ENCODE results near the gene DPF3. TPM values are rescaled to one million over a fixed set of nuclear protein-coding genes. Genes with fewer than 3 reads are reported as not detected.

Gene DPF3
- total RNA-seq, 2 experiments from 2014 or later = 0.27 to 0.31 TPM

GRCh38 chr14:72613231-72613974 is 280.5 kb downstream of the DPF3 start:
- Histone ChIP-seq H3K4me1 (ENCODE audit: insufficient read depth, low read length) (no peaks in the 10 kb centered on the region), H3K9me3 (ENCODE audit: control insufficient read depth in 1 of 2, insufficient read depth in 1 of 2, low read length in 2 of 2) (peaks cover 0 to 6% of the 10 kb centered on the region in 2 experiments), H3K27me3 (ENCODE audit: control insufficient read depth in 1 of 2, insufficient read depth in 2 of 2, low read length in 2 of 2) (no peaks in the 10 kb centered on the region), H3K27ac (ENCODE audit: low read depth in 1 of 2, low read length in 2 of 2) (no peak overlapping the region), H3K4me3 (ENCODE audit: low read length) (no peak overlapping the region), H3K36me3 (ENCODE audit: insufficient read depth, low read length) (no peaks in the 10 kb centered on the region)
- H3K36me3 Mint-ChIP-seq (ENCODE audit: low read depth) = no peaks in the 10 kb centered on the region
- CTCF ChIA-PET = no interaction called here
- intact Hi-C loops (cut with DNase I, micrococcal nuclease) = no loop called here
- no peak overlapping the region for H3K4me3 Mint-ChIP-seq
- H3K27me3 Mint-ChIP-seq = no peaks in the 10 kb centered on the region
- no peak overlapping the region for H3K27ac Mint-ChIP-seq
- no peak for TF ChIP-seq CTCF (IDR thresholded peaks at IDR 0.05)
- no peaks in the 10 kb centered on the region for H3K9me3 Mint-ChIP-seq
- no peaks in the 10 kb centered on the region for H3K4me1 Mint-ChIP-seq (ENCODE audit: low read depth)
- POLR2A ChIA-PET = no interaction called here
- DNase-seq (no peak), ATAC-seq (ENCODE audit: poor library complexity) (no peak)

- Histone ChIP-seq H3K4me1 (ENCODE audit: insufficient read depth, low read length) (no peaks in the 10 kb centered on the region), H3K27me3 (ENCODE audit: control insufficient read depth in 1 of 2, insufficient read depth in 2 of 2, low read length in 2 of 2) (no peaks in the 10 kb centered on the region), H3K36me3 (ENCODE audit: insufficient read depth, low read length) (no peaks in the 10 kb centered on the region), H3K9me3 (ENCODE audit: control insufficient read depth in 1 of 2, insufficient read depth in 1 of 2, low read length in 2 of 2) (peaks cover 0 to 6% of the 10 kb centered on the region in 2 experiments), H3K27ac (ENCODE audit: low read depth in 1 of 2, low read length in 2 of 2) (no peak overlapping the region), H3K4me3 (ENCODE audit: low read length) (no peak overlapping the region)
- CTCF ChIA-PET = no interaction called here
- no peak overlapping the region for H3K4me3 Mint-ChIP-seq
- H3K27me3 Mint-ChIP-seq = no peaks in the 10 kb centered on the region
- intact Hi-C loops (cut with DNase I, micrococcal nuclease) = no loop called here
- no peaks in the 10 kb centered on the region for H3K4me1 Mint-ChIP-seq (ENCODE audit: low read depth)
- no peak overlapping the region for H3K27ac Mint-ChIP-seq
- H3K9me3 Mint-ChIP-seq = no peaks in the 10 kb centered on the region
- ATAC-seq (ENCODE audit: poor library complexity) = no peak
- DNase-seq = no peak
- POLR2A ChIA-PET = no interaction called here
- no peak for TF ChIP-seq CTCF (IDR thresholded peaks at IDR 0.05)
- no peaks in the 10 kb centered on the region for H3K36me3 Mint-ChIP-seq (ENCODE audit: low read depth)
These were observed 281.9 kb downstream of the DPF3 start for GRCh38 chr14:72612041-72612440.

GRCh38 chr14:72611506-72611905 is 282.4 kb downstream of the DPF3 start:
- peaks cover 0 to 6% of the 10 kb centered on the region in 2 experiments for H3K9me3 ChIP-seq (ENCODE audit: control insufficient read depth in 1 of 2, insufficient read depth in 1 of 2, low read length in 2 of 2)
- no peaks in the 10 kb centered on the region for H3K4me1 ChIP-seq (ENCODE audit: insufficient read depth, low read length)
- Mint-ChIP-seq H3K9me3 (no peaks in the 10 kb centered on the region), H3K36me3 (ENCODE audit: low read depth) (no peaks in the 10 kb centered on the region), H3K4me3 (no peak overlapping the region), H3K27ac (no peak overlapping the region), H3K4me1 (ENCODE audit: low read depth) (no peaks in the 10 kb centered on the region), H3K27me3 (no peaks in the 10 kb centered on the region)
- no peak for TF ChIP-seq CTCF (IDR thresholded peaks at IDR 0.05)
- DNase-seq = no peak
- CTCF ChIA-PET = no interaction called here
- H3K4me3 ChIP-seq (ENCODE audit: low read length) = no peak overlapping the region
- POLR2A ChIA-PET = no interaction called here
- no peak overlapping the region for H3K27ac ChIP-seq (ENCODE audit: low read depth in 1 of 2, low read length in 2 of 2)
- intact Hi-C loops (cut with DNase I, micrococcal nuclease) = no loop called here
- H3K27me3 ChIP-seq (ENCODE audit: control insufficient read depth in 1 of 2, insufficient read depth in 2 of 2, low read length in 2 of 2) = no peaks in the 10 kb centered on the region
- no peaks in the 10 kb centered on the region for H3K36me3 ChIP-seq (ENCODE audit: insufficient read depth, low read length)
- ATAC-seq (ENCODE audit: poor library complexity) = no peak
